ENCODE measurements around the gene MYMK. TPM values are rescaled to one million over a fixed set of nuclear protein-coding genes. Genes with fewer than 3 reads are reported as not detected.

MYMK gene
- total RNA-seq (not detected), polyA plus RNA-seq (not detected), total RNA-seq (0 reads per million in 6 experiments)

- POLR2A ChIA-PET = no interaction called here
- ATAC-seq (no peak), DNase-seq (no peak)
- Mint-ChIP-seq H3K4me3 (no peak within 1 kb of the TSS), H3K27me3 (no peaks in the 10 kb centered on the region), H3K4me1 (peaks cover 4 to 16% (median 10%) of the 10 kb centered on the region in 4 donors), H3K9me3 (no peaks in the 10 kb centered on the region), H3K36me3 (no peaks in the 10 kb centered on the region), H3K27ac (peak within 1 kb of the TSS in 5 of 10 donors; percentile 0 to 75 (median 41))
Observed at GRCh38 chr9:133524679-133525228, at the start of gene MYMK. Gene MYMK (minus strand): TSS chr9:133524959. CDS start chr9:133524844, 115 bp downstream.

GRCh38 chr9:133573791-133574515 is 49.2 kb upstream of the MYMK start:
- POLR2A ChIA-PET = no interaction called here
- H3K9me3 Mint-ChIP-seq = no peaks in the 10 kb centered on the region
- no peak overlapping the region for H3K4me3 Mint-ChIP-seq
- peaks cover 6 to 7% (median 7%) of the 10 kb centered on the region in 4 donors for H3K4me1 Mint-ChIP-seq
- no peak overlapping the region for H3K27ac Mint-ChIP-seq
- DNase-seq (no peak), ATAC-seq (no peak)
- H3K27me3 Mint-ChIP-seq = peaks cover 5 to 37% (median 17%) of the 10 kb centered on the region in 5 donors
- H3K36me3 Mint-ChIP-seq = no peaks in the 10 kb centered on the region

GRCh38 chr9:133572821-133573361 is 48.1 kb upstream of the MYMK start:
- Mint-ChIP-seq H3K4me3 (no peak overlapping the region), H3K4me1 (peaks cover 4 to 9% (median 7%) of the 10 kb centered on the region in 4 donors), H3K27ac (peak overlapping the region in 1 of 10 donors; percentile 53), H3K36me3 (no peaks in the 10 kb centered on the region), H3K9me3 (no peaks in the 10 kb centered on the region), H3K27me3 (peaks cover 1 to 28% (median 12%) of the 10 kb centered on the region in 5 donors)
- POLR2A ChIA-PET = no interaction called here
- DNase-seq (no peak), ATAC-seq (no peak)

GRCh38 chr9:133571896-133572595 is 47.3 kb upstream of the MYMK start:
- Mint-ChIP-seq H3K27me3 (peaks cover 1 to 19% (median 12%) of the 10 kb centered on the region in 5 donors), H3K4me3 (peak overlapping the region in 1 of 10 donors; percentile 12), H3K9me3 (no peaks in the 10 kb centered on the region), H3K36me3 (no peaks in the 10 kb centered on the region), H3K27ac (no peak overlapping the region), H3K4me1 (peaks cover 4 to 9% (median 5%) of the 10 kb centered on the region in 4 donors)
- no peak for DNase-seq
- POLR2A ChIA-PET = no interaction called here
- no peak for ATAC-seq

GRCh38 chr9:133571391-133571890 is 46.7 kb upstream of the MYMK start:
- no peaks in the 10 kb centered on the region for H3K9me3 Mint-ChIP-seq
- POLR2A ChIA-PET = no interaction called here
- H3K36me3 Mint-ChIP-seq = no peaks in the 10 kb centered on the region
- ATAC-seq (no peak), DNase-seq (no peak)
- peaks cover 0 to 6% (median 0%) of the 10 kb centered on the region in 4 donors for H3K4me1 Mint-ChIP-seq
- peaks cover 1 to 13% (median 6%) of the 10 kb centered on the region in 5 donors for H3K27me3 Mint-ChIP-seq
- H3K27ac Mint-ChIP-seq = no peak overlapping the region
- H3K4me3 Mint-ChIP-seq = no peak overlapping the region

GRCh38 chr9:133570691-133571080 is 45.9 kb upstream of the MYMK start:
- DNase-seq (no peak), ATAC-seq (no peak)
- POLR2A ChIA-PET = no interaction called here
- no peak overlapping the region for H3K4me3 Mint-ChIP-seq
- no peaks in the 10 kb centered on the region for H3K36me3 Mint-ChIP-seq
- H3K4me1 Mint-ChIP-seq = peaks cover 0 to 6% (median 1%) of the 10 kb centered on the region in 4 donors
- no peaks in the 10 kb centered on the region for H3K9me3 Mint-ChIP-seq
- H3K27ac Mint-ChIP-seq = no peak overlapping the region
- peaks cover 1 to 6% (median 4%) of the 10 kb centered on the region in 5 donors for H3K27me3 Mint-ChIP-seq

GRCh38 chr9:133569891-133570690 is 45.3 kb upstream of the MYMK start:
- ATAC-seq (no peak), DNase-seq (no peak)
- POLR2A ChIA-PET = no interaction called here
- peaks cover 0 to 2% (median 1%) of the 10 kb centered on the region in 4 donors for H3K4me1 Mint-ChIP-seq
- H3K27me3 Mint-ChIP-seq = peaks cover 0 to 2% (median 1%) of the 10 kb centered on the region in 5 donors
- no peaks in the 10 kb centered on the region for H3K36me3 Mint-ChIP-seq
- no peak overlapping the region for H3K4me3 Mint-ChIP-seq
- H3K27ac Mint-ChIP-seq = no peak overlapping the region
- no peaks in the 10 kb centered on the region for H3K9me3 Mint-ChIP-seq

- POLR2A ChIA-PET = no interaction called here
- no peaks in the 10 kb centered on the region for H3K9me3 Mint-ChIP-seq
- no peak for ATAC-seq
- no peak for DNase-seq
- no peak overlapping the region for H3K4me3 Mint-ChIP-seq
- H3K27me3 Mint-ChIP-seq = peaks cover 0 to 2% (median 0%) of the 10 kb centered on the region in 5 donors
- H3K36me3 Mint-ChIP-seq = no peaks in the 10 kb centered on the region
- H3K27ac Mint-ChIP-seq = peak overlapping the region in 1 of 10 donors; percentile 79
- peaks cover 0 to 2% (median 1%) of the 10 kb centered on the region in 4 donors for H3K4me1 Mint-ChIP-seq
Observed at GRCh38 chr9:133569121-133569785, 44.5 kb upstream of the MYMK start.

GRCh38 chr9:133568186-133568585 is 43.4 kb upstream of the MYMK start:
- Mint-ChIP-seq H3K27me3 (peaks cover 0 to 2% (median 0%) of the 10 kb centered on the region in 5 donors), H3K4me1 (peaks cover 4 to 7% (median 7%) of the 10 kb centered on the region in 4 donors), H3K36me3 (no peaks in the 10 kb centered on the region)

GRCh38 chr9:133566817-133567216 is 42.1 kb upstream of the MYMK start:
- H3K27me3 Mint-ChIP-seq = peaks cover 0 to 2% (median 0%) of the 10 kb centered on the region in 5 donors
- H3K4me1 Mint-ChIP-seq = peaks cover 6 to 10% (median 8%) of the 10 kb centered on the region in 4 donors
- no peak overlapping the region for H3K27ac Mint-ChIP-seq
- DNase-seq (no peak), ATAC-seq (no peak)
- POLR2A ChIA-PET = no interaction called here
- H3K9me3 Mint-ChIP-seq = no peaks in the 10 kb centered on the region
- no peaks in the 10 kb centered on the region for H3K36me3 Mint-ChIP-seq
- no peak overlapping the region for H3K4me3 Mint-ChIP-seq

More at GRCh38 chr9:133568186-133568585, 43.4 kb upstream of the MYMK start:
- Mint-ChIP-seq H3K27ac (no peak overlapping the region), H3K4me3 (no peak overlapping the region), H3K9me3 (no peaks in the 10 kb centered on the region)
- no peak for DNase-seq
- POLR2A ChIA-PET = no interaction called here
- no peak for ATAC-seq

GRCh38 chr9:133566382-133566781 is 41.6 kb upstream of the MYMK start:
- peaks cover 0 to 2% (median 0%) of the 10 kb centered on the region in 5 donors for H3K27me3 Mint-ChIP-seq
- POLR2A ChIA-PET = no interaction called here

More at GRCh38 chr9:133566382-133566781, 41.6 kb upstream of the MYMK start:
- DNase-seq = no peak
- Mint-ChIP-seq H3K4me3 (no peak overlapping the region), H3K27ac (no peak overlapping the region), H3K4me1 (peaks cover 6 to 11% (median 8%) of the 10 kb centered on the region in 4 donors), H3K9me3 (no peaks in the 10 kb centered on the region), H3K36me3 (no peaks in the 10 kb centered on the region)
- no peak for ATAC-seq

Data from naive thymus-derived CD8-positive, alpha-beta T cell (primary cell).